Cardiac septum (tissue), 1 donor: ENCODE measurements around the gene LRBA. TPM values are rescaled to one million over a fixed set of nuclear protein-coding genes. Genes with fewer than 3 reads are reported as not detected.
"Not testable (repeated sequence)": the region's sequence is repeated elsewhere in the genome, so short reads cannot be mapped to it uniquely, and the experiment has no call there.

ENCODE experiments used
- DNase-seq: peaks from one replicate; pipeline ENCODE4 v3.0.0-alpha.2; 2020; ENCODE audit warnings: low spot score
- intact Hi-C: fragments of 100-400 bp; cut with DNase I; formaldehyde crosslinking; loops from one replicate; pipeline ENCODE4 v1.14.0; 2022
- total RNA-seq: library from RNA; stranded (reverse); fragmentation: NEBNext Ultra II Directional; extraction: Animal tissue kit (Norgen Biotek cat#: 25700); gene quantifications from one replicate; pipeline ENCODE4 v1.2.1, GENCODE V29; 2021
- donor health status: DM: no; HTN: no; CAD: no.

The LRBA gene
- total RNA-seq, 1 donor from 2014 or later: 22.7 TPM

- intact Hi-C loops: no loop called here
- no peak for DNase-seq
Observed at GRCh38 chr4:150510176-150510865, 504.8 kb downstream of the LRBA start.

- intact Hi-C loops: not testable (repeated sequence)
Observed at GRCh38 chr4:150507656-150508055, 507.4 kb downstream of the LRBA start.

GRCh38 chr4:150501983-150502382 lies 513.1 kb downstream of the LRBA start:
- intact Hi-C loops: no loop called here
- DNase-seq: no peak

More at GRCh38 chr4:150507656-150508055, 507.4 kb downstream of the LRBA start:
- DNase-seq: not testable (repeated sequence)

- intact Hi-C loops: no loop called here
- no peak for DNase-seq
Observed at GRCh38 chr4:150501009-150501727, 513.9 kb downstream of the LRBA start.

- intact Hi-C loops: no loop called here
- no peak for DNase-seq
Observed at GRCh38 chr4:150497612-150498011, 517.5 kb downstream of the LRBA start.

GRCh38 chr4:150495550-150495949 lies 519.5 kb downstream of the LRBA start:
- DNase-seq: no peak
- intact Hi-C loops: no loop called here

- intact Hi-C loops: no loop called here
Observed at GRCh38 chr4:150493851-150494250, 521.2 kb downstream of the LRBA start.

GRCh38 chr4:150491132-150492049 lies 523.7 kb downstream of the LRBA start:
- no peak for DNase-seq
- intact Hi-C loops: no loop called here

More at GRCh38 chr4:150493851-150494250, 521.2 kb downstream of the LRBA start:
- no peak for DNase-seq

GRCh38 chr4:150482581-150482980 lies 532.5 kb downstream of the LRBA start:
- intact Hi-C loops: no loop called here
- no peak for DNase-seq

GRCh38 chr4:150479657-150480056 lies 535.4 kb downstream of the LRBA start:
- DNase-seq: no peak
- intact Hi-C loops: no loop called here

- no peak for DNase-seq
- intact Hi-C loops: no loop called here
Observed at GRCh38 chr4:150477869-150478268, 537.2 kb downstream of the LRBA start.

GRCh38 chr4:150476776-150477175 lies 538.3 kb downstream of the LRBA start:
- intact Hi-C loops: no loop called here

GRCh38 chr4:150475763-150476162 lies 539.3 kb downstream of the LRBA start:
- intact Hi-C loops: no loop called here
- DNase-seq: no peak

More at GRCh38 chr4:150476776-150477175, 538.3 kb downstream of the LRBA start:
- no peak for DNase-seq

GRCh38 chr4:150464523-150464922 lies 550.6 kb downstream of the LRBA start:
- no peak for DNase-seq
- intact Hi-C loops: no loop called here

- intact Hi-C loops: no loop called here
- DNase-seq: no peak
Observed at GRCh38 chr4:150462743-150463142, 552.3 kb downstream of the LRBA start.

GRCh38 chr4:150461957-150462356 lies 553.1 kb downstream of the LRBA start:
- no peak for DNase-seq
- intact Hi-C loops: no loop called here

- no peak for DNase-seq
- intact Hi-C loops: no loop called here
Observed at GRCh38 chr4:150457802-150458201, 557.3 kb downstream of the LRBA start.

GRCh38 chr4:150451883-150452282 lies 563.2 kb downstream of the LRBA start:
- intact Hi-C loops: no loop called here
- DNase-seq: no peak

- no peak for DNase-seq
- intact Hi-C loops: no loop called here
Observed at GRCh38 chr4:150447356-150447755, 567.7 kb downstream of the LRBA start.

- intact Hi-C loops: no loop called here
Observed at GRCh38 chr4:150439451-150439933, 575.6 kb downstream of the LRBA start.

More at GRCh38 chr4:150439451-150439933, 575.6 kb downstream of the LRBA start:
- no peak for DNase-seq
